Measurements from ENCODE around the gene PLA1A.

The PLA1A gene

DNA sequence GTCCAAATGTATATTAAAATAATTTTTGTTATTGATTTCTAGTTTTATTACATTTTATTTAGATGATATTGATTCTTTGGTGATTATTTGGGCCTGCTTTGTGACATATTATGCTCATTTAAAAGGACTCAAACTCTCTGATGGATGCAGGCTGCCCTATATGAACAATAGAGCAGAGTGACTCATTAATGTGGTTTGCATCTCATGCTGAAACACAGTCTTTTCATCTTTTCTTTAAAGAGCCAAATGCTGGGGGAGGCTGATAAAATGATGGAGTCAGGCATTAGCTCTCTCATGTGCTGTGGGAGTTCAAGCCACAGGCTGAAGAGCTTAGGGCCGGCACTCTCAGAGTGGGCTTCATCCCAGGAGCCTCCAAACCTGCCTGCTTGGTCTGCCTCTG lies 7.2 kb downstream of the PLA1A start:
- H4K20me1 ChIP-seq (ENCODE audit: insufficient read depth): no peaks in the 10 kb centered on the region
- H3K27me3 ChIP-seq (ENCODE audit: insufficient read depth, low read depth): no peaks in the 10 kb centered on the region
- no peak overlapping the region for H3K4me2 ChIP-seq
- no peak overlapping the region for H3K9ac ChIP-seq
- no peak overlapping the region for H3K27ac ChIP-seq
- TF ChIP-seq, protein P1, sequence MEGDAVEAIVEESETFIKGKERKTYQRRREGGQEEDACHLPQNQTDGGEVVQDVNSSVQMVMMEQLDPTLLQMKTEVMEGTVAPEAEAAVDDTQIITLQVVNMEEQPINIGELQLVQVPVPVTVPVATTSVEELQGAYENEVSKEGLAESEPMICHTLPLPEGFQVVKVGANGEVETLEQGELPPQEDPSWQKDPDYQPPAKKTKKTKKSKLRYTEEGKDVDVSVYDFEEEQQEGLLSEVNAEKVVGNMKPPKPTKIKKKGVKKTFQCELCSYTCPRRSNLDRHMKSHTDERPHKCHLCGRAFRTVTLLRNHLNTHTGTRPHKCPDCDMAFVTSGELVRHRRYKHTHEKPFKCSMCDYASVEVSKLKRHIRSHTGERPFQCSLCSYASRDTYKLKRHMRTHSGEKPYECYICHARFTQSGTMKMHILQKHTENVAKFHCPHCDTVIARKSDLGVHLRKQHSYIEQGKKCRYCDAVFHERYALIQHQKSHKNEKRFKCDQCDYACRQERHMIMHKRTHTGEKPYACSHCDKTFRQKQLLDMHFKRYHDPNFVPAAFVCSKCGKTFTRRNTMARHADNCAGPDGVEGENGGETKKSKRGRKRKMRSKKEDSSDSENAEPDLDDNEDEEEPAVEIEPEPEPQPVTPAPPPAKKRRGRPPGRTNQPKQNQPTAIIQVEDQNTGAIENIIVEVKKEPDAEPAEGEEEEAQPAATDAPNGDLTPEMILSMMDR (conservative IDR thresholded peaks at IDR 0.05; ENCODE audit: low read depth, low read length): no peak
- H3K4me3 ChIP-seq (IDR thresholded peaks at IDR 0.05; ENCODE audit: insufficient read depth, low read depth, low read length): no peak overlapping the region
- no peaks in the 10 kb centered on the region for H3K4me1 ChIP-seq (ENCODE audit: low read depth, poor library complexity, severe bottlenecking)
- no peaks in the 10 kb centered on the region for H3K36me3 ChIP-seq (ENCODE audit: insufficient read depth)
- no peak overlapping the region for H2AFZ ChIP-seq (ENCODE audit: low read depth)
- H3K79me2 ChIP-seq (ENCODE audit: insufficient read depth, low read depth): no peaks in the 10 kb centered on the region

DNA sequence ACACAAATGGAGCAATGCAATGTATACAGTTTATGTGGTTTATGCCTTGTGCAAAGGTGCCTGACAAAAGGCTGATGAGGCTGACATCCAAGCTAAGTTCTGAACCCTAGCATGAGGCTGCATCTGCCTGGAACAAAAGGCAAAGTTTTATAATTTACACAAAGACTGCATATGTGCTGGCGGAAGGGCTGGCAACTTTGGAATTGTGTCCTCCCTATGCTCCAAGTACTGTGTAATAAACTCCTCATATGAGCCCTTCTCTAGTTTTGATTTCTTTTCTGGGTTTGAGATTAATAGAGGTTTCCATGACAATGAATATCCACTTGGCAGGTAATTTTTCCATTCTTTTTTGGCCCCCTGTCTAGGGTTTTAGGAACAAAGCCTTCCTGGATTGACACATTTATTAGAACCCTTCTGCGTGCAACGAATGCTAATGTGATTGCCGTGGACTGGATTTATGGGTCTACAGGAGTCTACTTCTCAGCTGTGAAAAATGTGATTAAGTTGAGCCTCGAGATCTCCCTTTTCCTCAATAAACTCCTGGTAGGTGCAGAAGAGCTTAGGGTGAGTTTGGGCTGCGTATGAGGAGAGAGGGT lies 10.8 kb downstream of the PLA1A start:
- Histone ChIP-seq H3K4me2 (no peak overlapping the region), H2AFZ (ENCODE audit: low read depth) (no peak overlapping the region), H3K27ac (no peak overlapping the region), H4K20me1 (ENCODE audit: insufficient read depth) (no peaks in the 10 kb centered on the region), H3K27me3 (ENCODE audit: insufficient read depth, low read depth) (no peaks in the 10 kb centered on the region), H3K4me1 (ENCODE audit: low read depth, poor library complexity, severe bottlenecking) (no peaks in the 10 kb centered on the region), H3K4me3 (IDR thresholded peaks at IDR 0.05; ENCODE audit: insufficient read depth, low read depth, low read length) (no peak overlapping the region), H3K79me2 (ENCODE audit: insufficient read depth, low read depth) (no peaks in the 10 kb centered on the region), H3K9ac (no peak overlapping the region), H3K36me3 (ENCODE audit: insufficient read depth) (no peaks in the 10 kb centered on the region)
- TF ChIP-seq, protein P1 (conservative IDR thresholded peaks at IDR 0.05; ENCODE audit: low read depth, low read length): no peak

DNA sequence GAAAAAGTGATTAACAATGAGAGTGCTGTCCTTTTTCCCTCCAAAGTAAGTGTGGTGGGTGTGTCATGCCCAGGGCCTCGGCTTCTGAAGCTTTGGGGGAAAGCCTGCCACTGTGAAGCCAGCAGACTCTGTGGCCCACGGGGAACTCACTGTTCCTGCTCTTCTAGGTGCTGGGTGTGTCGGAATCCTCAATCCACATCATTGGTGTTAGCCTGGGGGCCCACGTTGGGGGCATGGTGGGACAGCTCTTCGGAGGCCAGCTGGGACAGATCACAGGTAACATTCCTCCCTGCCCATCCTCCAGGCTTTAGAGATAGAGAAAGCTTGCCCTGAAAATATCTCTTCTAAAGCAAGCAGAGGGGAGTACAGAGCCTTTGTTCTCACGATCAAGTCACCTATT lies 11.6 kb downstream of the PLA1A start:
- Histone ChIP-seq H2AFZ (ENCODE audit: low read depth) (no peak overlapping the region), H3K27ac (no peak overlapping the region), H3K4me3 (IDR thresholded peaks at IDR 0.05; ENCODE audit: insufficient read depth, low read depth, low read length) (no peak overlapping the region), H3K27me3 (ENCODE audit: insufficient read depth, low read depth) (no peaks in the 10 kb centered on the region), H3K36me3 (ENCODE audit: insufficient read depth) (no peaks in the 10 kb centered on the region), H4K20me1 (ENCODE audit: insufficient read depth) (no peaks in the 10 kb centered on the region), H3K4me2 (no peak overlapping the region), H3K4me1 (ENCODE audit: low read depth, poor library complexity, severe bottlenecking) (no peaks in the 10 kb centered on the region), H3K79me2 (ENCODE audit: insufficient read depth, low read depth) (no peaks in the 10 kb centered on the region), H3K9ac (no peak overlapping the region)
- TF ChIP-seq, protein P1 (conservative IDR thresholded peaks at IDR 0.05; ENCODE audit: low read depth, low read length): no peak

DNA sequence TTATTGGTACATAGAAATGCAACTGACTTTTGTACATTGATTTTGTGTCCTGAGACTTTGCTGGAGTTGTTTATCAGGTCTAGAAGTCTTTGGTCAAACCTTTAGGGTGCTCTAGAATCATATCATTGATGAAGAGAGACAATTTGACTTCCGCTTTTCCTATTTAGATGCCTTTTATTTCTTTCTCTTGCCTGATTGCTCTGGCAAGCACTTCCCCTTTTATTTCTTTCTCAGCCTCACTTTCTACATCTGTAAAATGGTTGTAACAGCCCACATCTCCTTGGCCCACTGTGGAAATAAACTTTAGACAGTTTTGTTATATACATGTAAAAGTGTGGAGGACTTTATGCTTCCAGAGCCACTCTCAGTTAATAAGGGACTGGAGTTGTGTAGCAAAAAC lies 14.0 kb downstream of the PLA1A start:
- Histone ChIP-seq H3K27me3 (ENCODE audit: insufficient read depth, low read depth) (no peaks in the 10 kb centered on the region), H3K9ac (no peak overlapping the region), H3K36me3 (ENCODE audit: insufficient read depth) (no peaks in the 10 kb centered on the region), H4K20me1 (ENCODE audit: insufficient read depth) (no peaks in the 10 kb centered on the region), H2AFZ (ENCODE audit: low read depth) (no peak overlapping the region), H3K79me2 (ENCODE audit: insufficient read depth, low read depth) (no peaks in the 10 kb centered on the region), H3K4me1 (ENCODE audit: low read depth, poor library complexity, severe bottlenecking) (no peaks in the 10 kb centered on the region), H3K4me3 (IDR thresholded peaks at IDR 0.05; ENCODE audit: insufficient read depth, low read depth, low read length) (no peak overlapping the region), H3K27ac (no peak overlapping the region), H3K4me2 (no peak overlapping the region)
- TF ChIP-seq, protein P1 (conservative IDR thresholded peaks at IDR 0.05; ENCODE audit: low read depth, low read length): no peak
